ENCODE measurements around the gene PNPLA7. TPM values are rescaled to one million over a fixed set of nuclear protein-coding genes. Genes with fewer than 3 reads are reported as not detected.

The PNPLA7 gene
- total and polyA plus RNA-seq, 2 of the 8 experiments (the other 6 are each of a cell fraction or from before 2014, with no cell fraction given) = 0.35 to 0.47 TPM

GRCh38 chr9:137494550-137495351, 55.5 kb downstream of the PNPLA7 start:
- ChIA-PET CTCF (ENCODE audit: partially characterized antibody) (interaction anchor here (1.0 to 1.4 kb wide), 2 partner anchors 8 to 12 kb away, joined by 3 read pairs; no protein-coding TSS in a partner anchor), POLR2A (ENCODE audit: partially characterized antibody) (interaction anchor here (1.1 kb wide), 1 partner anchor 12 kb away, joined by 3 read pairs; no protein-coding TSS in a partner anchor)
- H2AK5ac ChIP-seq (ENCODE audit: low read depth, low read length) = peak overlapping the region; percentile 65; the same call in 1 of the 2 replicates
- DNase-seq (ENCODE audit: low read depth in 1 of 2, low spot score in 2 of 2) (no peak), FAIRE-seq (no peak)
- 90% methylated on average over 46 of the region's 46 CpGs; no CpG with 5 or more reads in 1 of the 2 experiments for WGBS, 2 experiments (ENCODE audit: extremely low coverage in 1 of 2, insufficient coverage in 1 of 2, insufficient read length in 1 of 2, insufficient replicate concordance in 2 of 2, low coverage in 1 of 2, low lambda C conversion rate in 2 of 2, missing lambda C conversion rate in 1 of 2)
- no peaks in the 10 kb centered on the region; a peak in 1 of 4 replicates for H3K9me3 ChIP-seq (ENCODE audit: insufficient read depth in 2 of 2, low read depth in 1 of 2, low read length in 1 of 2)
- H3K4me2 ChIP-seq (ENCODE audit: insufficient read depth in 1 of 2, low read depth in 2 of 2, low read length in 2 of 2) = no peak overlapping the region
- no peak overlapping the region for H3K4me3 ChIP-seq (ENCODE audit: extremely low read depth in 1 of 4, insufficient read depth in 2 of 4, low read depth in 3 of 4, low read length in 4 of 4)
- H4K8ac ChIP-seq (ENCODE audit: extremely low read depth, insufficient read depth, low read length) = peak overlapping the region; percentile 68
- no peak overlapping the region for H3K56ac ChIP-seq (replicated peaks; ENCODE audit: insufficient read length, low read depth, low read length)
- peaks cover 0 to 7% of the 10 kb centered on the region in 2 experiments for H4K20me1 ChIP-seq (replicated peaks in 1 of 2; ENCODE audit: control insufficient read depth in 1 of 2, insufficient read depth in 2 of 2, low read length in 2 of 2)
- no peaks in the 10 kb centered on the region; a peak in 1 of 7 replicates for H3K27me3 ChIP-seq (replicated peaks in 1 of 4; ENCODE audit: control insufficient read depth in 3 of 4, extremely low read depth in 1 of 4, insufficient read depth in 3 of 4, low read length in 3 of 4)
- no peak overlapping the region; a peak in 1 of 7 replicates for H3K9ac ChIP-seq (replicated peaks in 1 of 4; ENCODE audit: extremely low read depth in 1 of 4, low read depth in 3 of 4, low read length in 3 of 4)
- no peak overlapping the region for H2BK20ac ChIP-seq (ENCODE audit: low read length)
- H3K79me1 ChIP-seq (ENCODE audit: low read depth, low read length) = no peaks in the 10 kb centered on the region
- H3K14ac ChIP-seq (ENCODE audit: insufficient read length) = no peak overlapping the region
- no peak overlapping the region for H3K23ac ChIP-seq (ENCODE audit: insufficient read length)
- no peak overlapping the region for H2BK15ac ChIP-seq (ENCODE audit: low read length)
- TF ChIP-seq SIX5 (IDR thresholded peaks at IDR 0.05; ENCODE audit: low read depth, low read length) = no peak
- TF ChIP-seq HDAC6 (IDR thresholded peaks at IDR 0.05; ENCODE audit: low read depth, low read length) = no peak
- TF ChIP-seq SIN3A (conservative IDR thresholded peaks at IDR 0.05 in 1 of 2, IDR thresholded peaks at IDR 0.05 in 1 of 2; ENCODE audit: low read depth in 1 of 2, low read length in 2 of 2) = no peak
- no peaks in the 10 kb centered on the region for H3K36me3 ChIP-seq (ENCODE audit: control insufficient read depth in 2 of 4, insufficient read depth in 4 of 4, low read length in 3 of 4)
- 0 out of 2 replicates have a peak overlapping the region, but pooled peaks have one; percentile 50 for H2BK12ac ChIP-seq (ENCODE audit: low read depth, low read length)
- H3K79me2 ChIP-seq (ENCODE audit: control insufficient read depth in 1 of 2, insufficient read depth in 2 of 2, low read length in 2 of 2) = no peaks in the 10 kb centered on the region
- H3K4me1 ChIP-seq (replicated peaks in 1 of 4; ENCODE audit: control insufficient read depth in 3 of 4, insufficient read depth in 4 of 4, low read length in 3 of 4) = no peaks in the 10 kb centered on the region
- no peak overlapping the region for H2AFZ ChIP-seq (ENCODE audit: low read length)
- no peak overlapping the region for H4K5ac ChIP-seq (ENCODE audit: insufficient read length, low read depth, low read length)
- no peak overlapping the region for H3K18ac ChIP-seq (ENCODE audit: extremely low read depth, low read length)
- no peak overlapping the region for H2BK120ac ChIP-seq (replicated peaks; ENCODE audit: low read depth, low read length)
- H4K91ac ChIP-seq (replicated peaks; ENCODE audit: insufficient read length, low read length) = no peak overlapping the region
- no peak overlapping the region for H3K27ac ChIP-seq (ENCODE audit: low read depth, low read length)
- no peaks in the 10 kb centered on the region; the same call in 1 of the 2 replicates for H3K23me2 ChIP-seq (ENCODE audit: low read depth, low read length)
- no peak overlapping the region for H3K4ac ChIP-seq (replicated peaks; ENCODE audit: insufficient read length, low read depth, low read length)
- H2BK5ac ChIP-seq (ENCODE audit: low read depth, low read length) = no peak overlapping the region

Data from H1 (cell line).